ENCODE results near the gene ERP44.
A peak's percentile ranks its signal among the peaks of the same experiment; 100 is the strongest.
"Not testable (repeated sequence)": the region's sequence is repeated elsewhere in the genome, so short reads cannot be mapped to it uniquely, and the experiment has no call there.

ERP44 gene

DNA sequence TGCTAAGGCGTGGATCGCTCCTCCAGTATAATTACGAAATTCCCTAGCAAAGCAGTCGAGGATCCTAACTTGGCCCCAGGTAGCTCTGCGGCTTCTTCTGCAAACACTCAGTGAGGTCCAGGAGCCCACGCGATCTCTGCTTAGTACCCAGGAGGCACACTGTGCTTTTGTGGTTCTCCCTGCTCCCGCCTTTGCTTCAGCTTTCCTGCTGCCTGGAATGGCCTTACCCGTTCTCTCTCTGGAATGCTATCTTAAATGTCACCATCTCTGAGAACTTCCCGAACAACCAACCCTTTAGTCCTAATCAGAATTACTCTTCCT lies 882 bp upstream of the ERP44 start:
- peak; percentile 7 for DNase-seq

DNA sequence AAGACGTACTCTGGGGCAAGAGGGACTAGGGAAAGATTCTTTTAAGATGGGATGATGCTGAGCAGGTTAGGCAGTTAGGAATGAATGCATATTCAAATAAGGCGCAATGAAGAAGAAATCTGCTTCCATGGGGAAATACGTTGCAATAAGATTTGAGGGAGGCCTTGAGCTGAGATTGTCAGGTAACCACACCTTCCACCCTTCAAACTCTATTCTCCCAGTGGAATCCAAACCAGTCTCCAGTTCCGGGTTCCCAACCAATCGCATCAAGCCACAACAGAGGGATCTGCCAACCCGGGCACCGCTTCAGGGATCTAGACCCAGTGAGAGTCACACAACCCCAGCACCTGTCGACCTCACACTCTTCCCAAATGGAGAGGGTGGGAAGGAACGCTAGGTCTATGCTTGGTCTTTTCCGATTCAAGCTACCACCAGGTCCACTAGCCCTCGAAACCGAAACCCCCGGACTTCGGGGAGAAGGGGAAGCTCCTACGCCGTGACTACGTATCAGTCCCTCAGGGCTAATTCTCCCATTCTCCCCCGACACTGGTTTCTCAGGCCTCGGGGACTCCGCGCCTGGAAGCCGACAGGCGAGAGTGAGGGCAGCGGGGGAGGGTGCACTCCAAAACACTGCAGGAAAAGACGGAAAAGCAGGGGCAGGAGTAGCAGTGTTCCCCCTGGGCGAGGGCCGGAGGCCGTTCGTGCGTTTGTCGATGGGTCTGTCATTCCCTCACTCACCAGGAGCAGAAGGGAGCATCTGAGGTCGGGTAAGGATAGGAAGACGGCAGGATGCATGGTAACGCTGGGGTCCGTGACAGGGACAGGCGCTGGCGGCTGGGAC lies 534 bp downstream of the ERP44 start:
- DNase-seq: peak; percentile 18

DNA sequence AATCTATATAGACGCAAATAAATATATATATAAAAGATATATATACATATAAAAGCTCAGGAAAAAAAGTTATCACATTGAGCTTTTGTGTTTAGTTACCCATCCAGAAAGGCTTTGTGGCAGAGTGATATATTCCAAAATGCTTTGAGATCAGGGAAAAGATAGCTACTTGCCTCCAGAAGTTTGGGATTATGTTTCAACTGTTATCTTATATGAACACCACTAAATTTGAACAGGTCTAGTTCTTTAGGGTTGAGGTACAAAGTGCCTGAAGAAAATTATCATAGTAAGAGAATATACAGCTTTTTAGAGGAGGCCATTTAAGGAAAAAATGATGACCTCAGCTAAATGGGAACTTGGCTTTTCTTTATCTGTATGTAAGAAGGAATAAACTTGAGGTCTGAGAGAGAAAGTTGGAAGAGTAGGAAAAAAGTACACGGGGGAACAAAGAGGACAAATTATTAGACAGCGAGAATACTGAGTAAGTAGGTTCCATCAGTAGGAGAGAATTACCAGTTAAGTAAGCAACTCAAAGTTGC lies 2.4 kb downstream of the ERP44 start:
- DNase-seq: no peak

DNA sequence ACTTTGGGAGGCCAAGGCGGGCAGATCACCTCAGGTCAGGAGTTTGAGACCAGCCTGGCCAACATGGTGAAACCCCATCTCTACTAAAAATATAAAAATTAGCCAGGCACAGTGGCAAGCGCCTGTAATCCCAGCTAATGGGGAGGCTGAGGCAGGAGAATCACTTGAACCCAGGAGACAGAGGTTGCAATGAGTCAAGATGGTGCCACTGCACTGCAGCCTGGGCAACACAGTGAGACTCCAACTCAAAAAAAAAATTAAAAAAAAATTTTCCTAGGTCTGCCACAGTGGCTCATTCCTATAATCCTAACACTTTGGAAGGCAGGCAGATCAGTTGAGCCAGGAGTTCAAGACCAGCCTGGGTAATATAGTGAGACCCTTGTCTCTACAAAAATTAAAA lies 4.4 kb downstream of the ERP44 start:
- DNase-seq: not testable (repeated sequence)

DNA sequence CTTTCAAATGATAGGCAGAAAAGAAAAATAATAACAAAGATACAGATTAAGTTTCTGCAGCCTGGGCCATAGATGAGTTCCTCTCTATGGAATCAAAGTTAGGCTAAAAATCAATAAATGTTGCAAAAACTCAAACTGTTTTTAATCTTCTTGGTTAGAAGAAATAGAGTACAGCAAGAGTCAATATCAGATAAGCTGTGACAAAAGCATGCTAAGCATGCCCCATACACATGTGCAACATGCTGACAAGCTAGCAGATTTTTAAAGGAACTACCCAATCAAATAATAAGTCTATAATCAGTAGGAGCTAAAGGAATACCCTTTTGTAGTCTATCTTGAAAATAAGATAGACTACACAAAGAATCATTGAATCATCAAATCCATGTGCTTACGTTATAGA lies 6.7 kb downstream of the ERP44 start:
- DNase-seq: no peak

DNA sequence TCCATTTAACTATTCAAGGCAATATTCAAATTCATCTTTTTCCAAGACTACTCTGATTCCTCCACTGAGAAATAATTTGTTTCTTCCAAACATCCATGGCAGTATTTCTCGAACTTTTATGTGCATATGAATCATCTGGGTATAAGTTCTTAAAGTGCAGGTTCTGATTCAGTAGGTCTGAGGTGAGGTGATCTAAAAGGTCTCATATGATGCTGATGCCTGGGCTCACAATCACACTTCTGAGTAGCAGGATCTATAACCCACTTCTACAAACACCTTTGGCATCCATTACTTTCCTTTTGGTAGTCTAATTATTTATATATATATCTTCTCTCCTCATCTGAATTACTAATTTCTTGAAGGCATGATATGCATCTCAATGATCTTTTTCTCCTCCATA lies 7.2 kb downstream of the ERP44 start:
- no peak for DNase-seq

DNA sequence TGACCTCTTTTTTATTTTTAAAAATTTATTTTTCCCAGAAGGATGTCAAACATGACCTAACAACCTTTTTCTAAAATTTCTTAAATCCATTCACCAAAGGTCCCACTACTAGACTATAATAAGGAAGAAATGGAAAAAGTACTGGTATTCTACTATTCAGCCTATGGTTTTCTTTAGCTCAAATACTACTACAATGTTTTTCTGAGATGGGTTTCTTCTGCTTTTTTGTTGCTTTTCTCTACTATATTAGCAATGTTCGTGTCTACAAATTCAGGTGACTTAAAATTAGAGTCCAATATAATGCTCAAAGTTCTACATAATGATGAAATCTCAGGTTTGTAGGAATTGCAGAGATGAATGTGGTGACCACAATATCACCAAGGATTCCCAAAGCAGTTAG lies 7.9 kb downstream of the ERP44 start:
- DNase-seq: no peak

DNA sequence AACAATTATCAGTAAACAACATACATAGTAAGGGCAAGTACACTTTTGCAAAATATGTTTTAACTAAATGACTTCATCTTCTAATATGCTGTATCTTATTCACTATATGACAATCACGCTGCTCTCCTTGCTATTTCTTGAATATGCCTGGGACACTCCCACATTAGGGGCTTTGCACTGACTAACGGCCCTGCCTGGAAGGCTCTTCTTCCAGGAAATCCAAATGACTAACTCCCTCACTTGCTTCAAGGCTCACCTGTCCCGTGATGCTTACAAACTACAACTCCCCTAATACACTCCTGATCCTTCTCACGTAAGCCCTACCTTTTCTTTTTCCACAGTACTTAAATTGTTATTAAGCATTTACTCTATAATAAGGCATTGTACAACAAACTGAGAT lies 10.6 kb downstream of the ERP44 start:
- DNase-seq: no peak

DNA sequence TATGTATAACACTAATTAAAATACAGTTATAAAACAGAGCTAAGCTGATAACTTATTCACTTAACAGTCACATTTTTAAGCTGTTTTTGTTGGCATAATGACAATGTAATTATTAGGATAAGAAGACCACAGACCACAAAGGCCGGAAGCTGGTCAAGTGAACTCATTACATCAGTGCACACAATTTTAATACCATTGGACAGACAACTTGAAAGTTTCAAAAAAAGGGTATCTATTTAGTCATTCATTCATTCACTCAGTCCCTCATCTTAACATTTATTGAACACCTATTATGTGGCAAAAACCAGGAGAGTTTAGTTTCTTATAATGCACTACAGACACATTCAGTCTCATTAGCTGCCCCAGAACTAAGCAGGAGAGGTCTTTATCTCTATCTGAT lies 11.6 kb downstream of the ERP44 start:
- DNase-seq: peak; percentile 8

DNA sequence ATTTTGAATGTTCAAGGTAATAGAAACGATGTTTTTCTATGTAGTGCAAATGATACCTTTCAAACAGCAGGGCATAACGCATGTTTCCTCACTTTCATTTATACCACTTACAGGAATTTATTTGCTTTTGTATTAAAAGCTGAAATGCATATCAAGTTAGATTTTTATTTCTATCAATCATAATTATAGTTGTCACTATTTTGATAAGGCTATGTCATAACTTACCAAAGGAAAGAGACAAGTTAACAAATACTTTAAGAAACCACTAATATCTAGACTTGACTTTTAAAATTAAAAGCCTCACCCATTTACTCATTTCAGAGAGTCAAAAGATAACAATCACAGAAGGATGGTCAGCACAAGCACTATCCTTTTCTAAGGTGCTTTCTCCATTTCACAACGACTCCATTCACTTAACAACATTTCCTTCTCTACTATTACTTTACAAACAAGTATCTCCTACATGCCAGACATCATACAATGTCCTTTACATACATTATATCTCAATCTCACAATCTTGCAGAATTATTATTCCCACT lies 12.6 kb downstream of the ERP44 start:
- no peak for DNase-seq

DNA sequence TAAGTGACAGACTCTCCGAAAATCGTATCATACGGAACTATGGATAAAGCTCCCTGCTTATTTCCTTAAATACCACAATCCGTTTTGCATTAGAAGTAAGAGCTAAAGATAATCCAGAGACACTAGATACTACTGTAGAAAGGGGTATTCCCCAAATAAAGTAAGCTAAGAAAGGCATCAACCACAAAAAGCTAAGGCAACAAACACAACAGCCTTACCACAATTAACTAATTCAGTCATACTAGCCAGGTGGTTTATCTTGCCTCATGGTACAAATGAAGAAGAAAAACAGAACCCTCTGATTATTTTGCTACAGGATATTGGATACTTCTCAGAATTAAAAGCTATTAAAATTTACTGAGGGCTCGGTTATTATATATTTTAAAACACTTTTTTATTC lies 14.1 kb downstream of the ERP44 start:
- DNase-seq: no peak

DNA sequence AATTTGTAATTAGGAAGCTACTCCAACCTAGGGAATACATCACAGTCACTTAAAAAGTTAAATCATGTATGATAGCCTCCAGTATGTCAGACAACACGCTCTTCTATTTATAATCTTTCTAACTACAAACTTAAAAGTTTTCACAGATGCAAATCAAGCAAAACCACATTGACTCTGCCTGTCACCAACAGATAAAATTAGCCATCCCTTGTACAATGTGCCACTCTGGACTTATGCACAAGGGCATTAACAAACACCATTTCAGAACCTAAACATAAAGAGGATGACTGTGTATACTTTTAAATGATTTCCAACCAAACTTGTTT lies 14.7 kb downstream of the ERP44 start:
- no peak for DNase-seq

DNA sequence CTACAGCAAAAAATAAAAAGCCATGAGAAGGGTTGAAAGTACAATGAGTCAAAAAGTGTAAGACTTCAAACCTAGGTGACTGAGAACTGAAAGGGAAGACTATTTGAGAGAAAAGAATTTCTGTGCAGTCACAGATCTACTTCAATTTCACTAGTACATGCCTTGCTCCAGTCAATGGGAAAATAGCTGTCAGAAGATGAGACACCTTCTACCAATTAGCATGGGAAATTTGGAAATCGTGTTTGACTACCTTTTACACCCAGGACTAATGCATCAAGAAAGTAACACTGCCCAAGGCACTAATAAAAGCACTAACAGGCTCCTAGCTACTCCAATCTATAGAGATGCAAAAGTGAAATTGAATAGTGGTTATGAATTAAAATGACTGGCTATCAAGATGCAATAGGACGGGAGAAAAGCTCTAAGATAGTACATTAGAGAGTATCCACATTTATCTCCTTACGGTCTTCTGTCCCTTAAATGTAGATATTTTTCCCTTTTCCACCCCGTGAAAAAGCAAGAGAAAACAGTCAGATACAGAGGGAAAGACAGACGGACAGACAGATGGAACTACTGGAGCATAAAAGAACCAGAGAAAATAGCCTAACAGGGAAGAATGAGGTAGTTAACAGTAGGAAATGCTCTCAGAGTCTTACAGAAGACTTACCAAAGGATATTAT lies 15.2 kb downstream of the ERP44 start:
- DNase-seq: no peak

DNA sequence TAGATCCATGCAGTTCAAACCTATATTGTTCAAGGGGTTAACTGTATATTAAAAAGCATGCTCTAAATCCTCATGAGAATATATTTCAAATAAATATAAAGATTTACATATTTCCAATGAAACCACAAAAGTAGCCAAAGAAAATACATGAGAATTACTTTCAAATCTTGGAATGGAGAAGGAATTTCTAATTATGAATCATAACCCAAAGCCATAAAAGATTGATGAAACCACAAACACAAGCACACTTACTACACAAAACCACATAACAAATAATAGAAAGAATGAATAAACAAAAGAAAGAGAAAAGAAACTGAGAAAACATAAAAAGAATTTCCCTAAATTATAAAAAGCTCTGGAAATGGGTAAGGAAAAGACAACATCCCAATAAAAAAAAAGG lies 16.0 kb downstream of the ERP44 start:
- DNase-seq: no peak

DNA sequence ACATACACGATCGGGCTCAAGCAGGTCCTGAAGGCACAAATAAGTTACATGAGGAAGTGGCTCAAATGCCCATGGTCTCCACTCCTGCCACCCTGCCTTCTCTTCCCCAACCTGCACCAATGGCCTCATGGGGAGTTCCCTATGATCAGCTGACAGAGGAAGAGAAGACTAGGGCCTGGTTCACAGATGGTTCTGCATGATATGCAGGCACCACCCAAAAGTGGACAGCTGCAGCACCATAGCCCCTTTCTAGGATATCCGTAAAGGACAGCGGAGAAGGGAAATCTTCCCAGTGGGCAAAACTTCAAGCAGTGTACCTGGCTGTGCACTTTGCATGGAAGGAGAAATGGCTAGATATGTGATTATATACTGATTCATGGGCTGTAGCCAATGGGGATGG lies 22.5 kb downstream of the ERP44 start:
- not testable (repeated sequence) for DNase-seq

DNA sequence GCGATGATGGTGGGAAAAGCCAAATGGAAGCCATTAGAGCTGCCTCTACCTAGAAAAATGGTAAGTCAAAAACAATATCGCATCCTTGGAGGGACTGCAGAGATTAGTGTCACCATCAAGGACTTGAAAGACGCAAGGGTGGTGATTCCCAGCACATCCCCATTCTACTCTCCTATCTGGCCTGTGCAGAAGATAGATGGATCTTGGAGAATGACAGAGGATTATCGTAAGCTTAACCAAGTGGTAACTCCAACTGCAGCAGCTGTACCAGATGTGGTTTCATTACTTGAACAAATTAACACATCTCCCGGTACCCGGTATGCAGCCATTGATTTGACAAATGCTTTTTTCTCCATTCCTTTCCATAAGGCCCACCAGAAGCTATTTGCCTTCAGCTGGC lies 23.8 kb downstream of the ERP44 start:
- DNase-seq: no peak

DNA sequence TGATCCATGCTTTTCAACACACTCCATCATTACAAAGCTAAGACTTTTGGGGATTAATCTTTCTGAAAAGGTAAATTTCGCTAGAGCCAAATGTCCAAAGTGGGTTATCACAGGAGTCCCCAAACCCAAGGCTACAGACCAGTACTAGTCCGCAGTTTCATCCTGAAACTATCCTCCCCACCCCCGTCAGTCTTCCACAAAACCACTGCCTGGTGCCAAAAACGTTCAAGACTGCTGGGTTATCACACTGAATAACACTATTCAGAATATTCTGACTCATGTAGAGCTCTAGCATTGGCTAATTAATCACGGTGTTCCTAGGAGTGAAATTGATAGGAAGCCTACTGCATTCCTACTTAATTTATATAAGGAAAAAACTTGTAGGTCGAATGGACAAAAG lies 24.7 kb downstream of the ERP44 start:
- no peak for DNase-seq

DNA sequence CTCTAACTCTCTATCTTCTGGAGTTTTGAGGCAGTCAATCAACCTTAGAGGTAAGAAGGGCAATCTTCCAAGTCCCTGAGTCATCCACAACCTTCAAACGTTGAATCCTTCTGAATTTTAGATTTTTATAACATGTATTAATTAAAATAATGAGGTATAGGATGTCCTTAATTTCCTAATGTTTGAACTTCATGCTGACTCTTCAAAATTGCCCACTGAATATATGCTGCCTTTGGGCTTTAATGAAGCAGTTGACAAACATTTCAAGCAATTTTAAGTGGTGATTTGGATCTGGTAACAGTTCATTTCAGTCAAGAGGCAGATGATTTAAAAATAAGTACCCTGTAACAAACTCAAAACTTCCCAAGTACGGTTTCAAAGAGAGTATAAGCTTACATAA lies 26.0 kb downstream of the ERP44 start:
- no peak for DNase-seq

DNA sequence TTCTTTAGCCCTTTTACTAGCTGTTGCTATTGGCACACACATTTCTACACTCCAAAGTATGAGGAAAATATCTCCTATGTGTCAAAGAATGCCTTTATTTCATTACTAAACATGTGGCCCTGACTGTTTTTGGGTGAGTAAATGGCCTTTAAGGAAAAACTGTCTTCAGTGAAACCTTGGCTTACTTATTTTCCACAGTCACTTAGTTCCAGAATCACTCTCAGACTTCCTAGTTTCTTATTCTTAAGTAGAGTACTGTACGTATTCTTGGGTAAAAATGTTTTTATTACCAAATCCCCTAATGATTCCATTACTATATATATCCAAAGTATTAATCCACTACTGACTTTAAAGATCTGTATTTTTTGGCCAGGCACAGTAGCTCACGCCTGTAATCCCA lies 27.5 kb downstream of the ERP44 start:
- no peak for DNase-seq

DNA sequence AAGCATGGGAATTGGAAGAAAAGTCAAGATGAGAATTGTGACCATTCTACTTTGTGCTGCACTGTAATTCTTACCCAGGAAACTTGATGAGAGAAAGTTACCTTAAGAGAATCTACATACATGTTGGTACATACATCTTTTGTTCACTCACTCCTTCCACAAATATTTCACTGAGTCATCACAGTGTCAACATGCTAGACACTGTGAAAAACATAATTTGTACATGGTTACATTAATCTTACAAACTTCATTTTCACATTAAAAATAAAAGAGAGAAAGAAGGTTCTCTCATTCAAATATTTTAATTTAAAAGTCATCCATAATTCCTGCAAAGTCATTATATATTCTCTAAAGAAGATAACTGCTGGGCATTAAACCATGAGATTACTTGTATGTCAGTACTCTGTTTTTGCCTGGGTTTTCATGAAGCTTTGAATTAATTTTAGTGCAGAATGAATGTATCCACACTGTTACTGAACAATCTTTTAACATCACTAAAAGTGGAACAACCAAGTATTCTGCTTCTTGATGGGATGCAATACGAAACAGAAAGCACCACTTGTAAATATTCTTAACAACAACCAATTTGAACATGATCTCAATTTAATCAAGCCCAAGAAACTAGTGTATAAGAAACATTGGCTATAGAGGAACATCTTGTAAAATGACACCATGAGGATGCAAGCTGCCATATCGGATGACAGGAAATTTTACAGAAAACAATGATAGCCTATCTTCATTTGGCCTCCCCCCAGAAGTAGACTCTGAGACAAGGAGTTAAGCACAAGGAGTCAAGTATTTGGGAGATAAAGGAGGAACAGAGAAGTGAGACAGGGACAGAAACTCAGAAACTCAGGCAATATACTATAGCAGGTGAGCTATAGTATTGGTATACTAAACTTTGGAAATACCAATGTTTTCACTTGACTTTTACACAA lies 28.4 kb downstream of the ERP44 start:
- no peak for DNase-seq

DNA sequence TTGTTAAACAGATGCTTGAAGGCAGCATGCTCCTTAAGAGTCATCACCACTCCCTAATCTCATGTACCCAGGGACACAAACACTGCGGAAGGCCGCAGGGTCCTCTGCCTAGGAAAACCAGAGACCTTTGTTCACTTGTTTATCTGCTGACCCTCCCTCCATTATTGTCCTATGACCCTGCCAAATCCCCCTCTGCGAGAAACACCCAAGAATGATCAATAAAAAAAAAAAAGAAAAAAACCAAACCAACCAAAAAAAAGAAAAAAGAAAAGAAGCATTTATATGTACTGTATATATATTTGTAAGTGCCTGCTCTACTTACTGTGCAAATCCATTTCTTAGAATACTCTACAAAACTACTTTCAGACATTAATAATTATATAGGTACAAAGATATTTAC lies 29.7 kb downstream of the ERP44 start:
- not testable (repeated sequence) for DNase-seq

DNA sequence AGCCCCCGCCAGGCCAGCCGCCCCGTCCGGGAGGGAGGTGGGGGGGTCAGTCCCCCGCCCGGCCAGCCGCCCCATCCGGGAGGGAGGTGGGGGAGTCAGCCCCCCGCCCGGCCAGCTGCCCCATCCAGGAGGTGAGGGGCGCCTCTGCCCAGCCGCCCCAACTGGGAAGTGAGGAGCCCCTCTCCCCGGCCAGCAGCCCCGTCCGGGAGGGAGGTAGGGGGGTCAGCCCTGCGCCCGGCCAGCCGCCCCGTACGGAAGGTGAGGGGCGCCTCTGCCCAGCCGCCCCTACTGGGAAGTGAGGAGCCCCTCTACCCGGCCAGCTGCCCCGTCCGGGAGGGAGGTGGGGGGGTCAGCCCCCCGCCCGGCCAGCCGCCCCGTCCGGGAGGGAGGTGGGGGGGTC lies 30.8 kb downstream of the ERP44 start:
- DNase-seq: not testable (repeated sequence)

DNA sequence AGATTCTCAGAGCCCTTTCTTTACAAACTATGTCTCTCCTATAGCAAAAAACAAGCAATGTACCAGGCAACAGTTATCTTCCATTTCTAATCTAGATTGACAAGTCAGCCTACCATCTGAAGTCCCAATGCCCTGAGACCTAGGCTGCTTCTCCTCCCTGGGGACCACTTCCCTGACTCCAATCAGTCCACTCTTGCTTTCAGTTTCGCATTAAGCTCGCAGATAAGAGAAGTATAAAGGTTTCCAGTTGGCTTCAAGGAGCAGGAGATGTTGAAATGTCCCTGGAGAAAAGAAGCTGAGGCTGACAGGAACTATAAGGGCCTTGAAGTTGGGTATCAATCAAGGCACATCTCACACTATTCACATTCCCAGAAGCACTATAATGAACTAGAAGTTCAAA lies 32.3 kb downstream of the ERP44 start:
- DNase-seq: no peak
